HepG2 (cell line): ENCODE results near the gene ATP8A1.

Experiments used
- ATF3 ChIP-seq: sonication (generic); formaldehyde crosslinking; IDR thresholded peaks from 2 replicates; pipeline ENCODE4 v1.4.0; 2020; ENCODE audit warnings: missing genetic modification reagents
- CTCF ChIP-seq: sonication (generic); formaldehyde crosslinking; IDR thresholded peaks from 2 replicates; pipeline ENCODE4 v1.5.0; 2020; ENCODE audit warnings: mild to moderate bottlenecking, missing genetic modification reagents, moderate library complexity
- NFYC ChIP-seq: IDR thresholded peaks from 2 replicates; pipeline ENCODE4 v1.6.1; 2016; ENCODE audit warnings: missing genetic modification reagents, missing compliant biosample characterization
- TOPORS ChIP-seq: sonication (generic); formaldehyde crosslinking; IDR thresholded peaks from 2 replicates; pipeline ENCODE4 v1.8.0; 2023; ENCODE audit warnings: mild to moderate bottlenecking, missing genetic modification reagents

GRCh38 chr4:42416017-42416416, 240.9 kb downstream of the ATP8A1 start:
- no peak for TF ChIP-seq TOPORS (CRISPR knock-in tag)
- no peak for TF ChIP-seq ATF3 (CRISPR knock-in tag)
- TF ChIP-seq NFYC (CRISPR knock-in tag) = no peak
- TF ChIP-seq CTCF (CRISPR knock-in tag) = no peak
